ENCODE data around the gene LAMC3.
"Not testable (repeated sequence)": the region's sequence is repeated elsewhere in the genome, so short reads cannot be mapped to it uniquely, and the experiment has no call there.

The LAMC3 gene

GRCh38 chr9:131112374-131113154, 103.6 kb downstream of the LAMC3 start:
- no peak for TF ChIP-seq CTCF (IDR thresholded peaks at IDR 0.05; ENCODE audit: control insufficient read depth, extremely low read depth, insufficient read depth)
- no peak for DNase-seq (ENCODE audit: low read depth)
- H3K4me3 ChIP-seq (ENCODE audit: low read depth, low read length) = no peak overlapping the region

GRCh38 chr9:131113655-131114054, 104.7 kb downstream of the LAMC3 start:
- no peak for DNase-seq (ENCODE audit: low read depth)
- TF ChIP-seq CTCF (IDR thresholded peaks at IDR 0.05; ENCODE audit: control insufficient read depth, extremely low read depth, insufficient read depth) = no peak
- no peak overlapping the region for H3K4me3 ChIP-seq (ENCODE audit: low read depth, low read length)

- TF ChIP-seq CTCF (IDR thresholded peaks at IDR 0.05; ENCODE audit: control insufficient read depth, extremely low read depth, insufficient read depth) = no peak
- no peak for DNase-seq (ENCODE audit: low read depth)
- no peak overlapping the region for H3K4me3 ChIP-seq (ENCODE audit: low read depth, low read length)
Measured at GRCh38 chr9:131114084-131114535, 105.1 kb downstream of the LAMC3 start.

GRCh38 chr9:131115360-131115742, 106.4 kb downstream of the LAMC3 start:
- not testable (repeated sequence) for H3K4me3 ChIP-seq (ENCODE audit: low read depth, low read length); DNase-seq (ENCODE audit: low read depth)

- no peak overlapping the region for H3K4me3 ChIP-seq (ENCODE audit: low read depth, low read length)
- DNase-seq (ENCODE audit: low read depth) = no peak
- TF ChIP-seq CTCF (IDR thresholded peaks at IDR 0.05; ENCODE audit: control insufficient read depth, extremely low read depth, insufficient read depth) = no peak
Measured at GRCh38 chr9:131116281-131117120, 107.5 kb downstream of the LAMC3 start.

- no peak for TF ChIP-seq CTCF (IDR thresholded peaks at IDR 0.05; ENCODE audit: control insufficient read depth, extremely low read depth, insufficient read depth)
- no peak for DNase-seq (ENCODE audit: low read depth)
- no peak overlapping the region for H3K4me3 ChIP-seq (ENCODE audit: low read depth, low read length)
Measured at GRCh38 chr9:131117121-131117761, 108.3 kb downstream of the LAMC3 start.

GRCh38 chr9:131117762-131118145, 108.8 kb downstream of the LAMC3 start:
- no peak for DNase-seq (ENCODE audit: low read depth)
- TF ChIP-seq CTCF (IDR thresholded peaks at IDR 0.05; ENCODE audit: control insufficient read depth, extremely low read depth, insufficient read depth) = no peak
- no peak overlapping the region for H3K4me3 ChIP-seq (ENCODE audit: low read depth, low read length)
